Tibial artery (tissue), 4 donors: Measurements from ENCODE around the gene NUP153.
A peak's percentile ranks its signal among the peaks of the same experiment; 100 is the strongest.

Experiments used
- DNase-seq, 2 donors: peaks; one replicate each; pipeline ENCODE4 v3.0.0-alpha.2; 2019
- H3K27ac ChIP-seq, 2 donors: fragments of 200-600 bp; sonication (generic) in 1 of 2; 1 replicate in 1 of 2; 2 replicates in 1 of 2; pipeline ENCODE4 v1.5.1; 2018 to 2019; ENCODE audit warnings: mild to moderate bottlenecking in 1 of 2
- H3K27me3 ChIP-seq, 2 donors: fragments of 200-600 bp; sonication (generic) in 1 of 2; one replicate each; pipeline versions ENCODE4 v1.5.1 to v1.6.0; 2016 to 2019
- H3K36me3 ChIP-seq, 3 donors: fragments of 200-600 bp; sonication (generic) in 2 of 3; one replicate each; pipeline ENCODE4 v1.5.1; 2016 to 2019; ENCODE audit warnings: mild to moderate bottlenecking in 2 of 3
- H3K4me1 ChIP-seq, 4 donors: fragments of 200-600 bp; sonication (generic) in 2 of 4; 1 replicate in 3 of 4; 2 replicates in 1 of 4; pipeline ENCODE4 v1.5.1; 2016 to 2019
- H3K4me3 ChIP-seq, 2 donors: fragments of 200-600 bp; sonication (generic) in 1 of 2; 1 replicate in 1 of 2; 2 replicates in 1 of 2; pipeline ENCODE4 v1.5.1; 2018 to 2019; ENCODE audit warnings: mild to moderate bottlenecking in 2 of 2
- H3K9me3 ChIP-seq, 3 donors: fragments of 200-600 bp; sonication (generic) in 1 of 3; one replicate each; pipeline ENCODE4 v1.5.1; 2016 to 2019
- intact Hi-C: fragments of 100-400 bp; cut with DNase I; formaldehyde crosslinking; loops from one replicate; pipeline ENCODE4 v1.15.0; 2023; ENCODE audit warnings: low total_unique reads
- TF ChIP-seq, protein P1 (sequence below), 2 experiments: fragments of 200-600 bp in 1 of 2; fragments of 450-650 bp in 1 of 2; IDR thresholded peaks; one replicate each; pipeline ENCODE4 v1.5.1; 2017 to 2019; ENCODE audit warnings: antibody characterized with exemption in 2 of 2, mild to moderate bottlenecking in 1 of 2, moderate library complexity in 1 of 2

Gene NUP153

DNA sequence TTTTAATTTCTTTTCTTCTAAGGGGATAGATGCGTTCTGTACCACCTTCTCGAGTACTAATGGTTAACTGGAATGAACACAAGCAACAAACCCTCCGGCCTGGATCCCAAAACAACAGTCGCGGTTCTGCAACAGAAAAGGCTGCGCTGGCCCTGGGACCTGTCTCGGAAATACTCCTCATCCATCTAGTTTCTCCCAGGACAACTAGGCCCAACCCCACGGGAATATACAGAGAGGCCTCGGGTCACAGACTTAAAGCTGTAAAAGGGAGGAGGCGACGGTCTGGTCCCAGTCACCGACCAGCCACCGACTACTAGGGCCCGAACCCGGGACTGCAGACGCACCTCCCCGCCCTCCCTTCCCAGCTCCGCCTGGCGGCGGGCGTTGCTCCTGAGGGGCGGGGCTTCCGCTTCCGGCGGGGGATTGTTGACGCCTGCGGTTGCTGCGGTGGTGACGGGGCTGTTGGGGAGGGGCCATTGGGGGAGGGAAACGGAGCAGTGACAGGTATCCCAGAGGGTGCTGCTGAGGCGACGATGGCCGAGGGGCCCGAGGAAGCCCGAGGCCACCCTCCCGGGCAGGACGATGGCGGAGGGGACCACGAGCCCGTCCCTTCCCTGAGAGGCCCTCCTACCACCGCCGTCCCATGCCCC is 106.7 kb downstream of the NUP153 start, which contains the start of gene FAM8A1:
Gene FAM8A1 (plus strand): TSS at position 426 of the 650 bp plus-strand sequence. CDS start 108 bp downstream, at position 534.
- Histone ChIP-seq H3K27me3 (no peaks in the 10 kb centered on the region), H3K4me1 (peaks cover 0 to 16% (median 6%) of the 10 kb centered on the region in 4 donors), H3K27ac (peak within 1 kb of the TSS; percentile 90 to 99), H3K36me3 (peaks cover 2 to 22% (median 5%) of the 10 kb centered on the region in 3 donors), H3K9me3 (no peaks in the 10 kb centered on the region), H3K4me3 (peak within 1 kb of the TSS; percentile 89 to 93)
- intact Hi-C loops: loop anchor here (5.0 kb wide), 2 partner anchors 107 to 197 kb away; partner anchors contain the start of gene NUP153
- peak; percentile 94 to 98 for DNase-seq
- TF ChIP-seq, protein P1, sequence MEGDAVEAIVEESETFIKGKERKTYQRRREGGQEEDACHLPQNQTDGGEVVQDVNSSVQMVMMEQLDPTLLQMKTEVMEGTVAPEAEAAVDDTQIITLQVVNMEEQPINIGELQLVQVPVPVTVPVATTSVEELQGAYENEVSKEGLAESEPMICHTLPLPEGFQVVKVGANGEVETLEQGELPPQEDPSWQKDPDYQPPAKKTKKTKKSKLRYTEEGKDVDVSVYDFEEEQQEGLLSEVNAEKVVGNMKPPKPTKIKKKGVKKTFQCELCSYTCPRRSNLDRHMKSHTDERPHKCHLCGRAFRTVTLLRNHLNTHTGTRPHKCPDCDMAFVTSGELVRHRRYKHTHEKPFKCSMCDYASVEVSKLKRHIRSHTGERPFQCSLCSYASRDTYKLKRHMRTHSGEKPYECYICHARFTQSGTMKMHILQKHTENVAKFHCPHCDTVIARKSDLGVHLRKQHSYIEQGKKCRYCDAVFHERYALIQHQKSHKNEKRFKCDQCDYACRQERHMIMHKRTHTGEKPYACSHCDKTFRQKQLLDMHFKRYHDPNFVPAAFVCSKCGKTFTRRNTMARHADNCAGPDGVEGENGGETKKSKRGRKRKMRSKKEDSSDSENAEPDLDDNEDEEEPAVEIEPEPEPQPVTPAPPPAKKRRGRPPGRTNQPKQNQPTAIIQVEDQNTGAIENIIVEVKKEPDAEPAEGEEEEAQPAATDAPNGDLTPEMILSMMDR (IDR thresholded peaks at IDR 0.05): peak; percentile 73 to 81

DNA sequence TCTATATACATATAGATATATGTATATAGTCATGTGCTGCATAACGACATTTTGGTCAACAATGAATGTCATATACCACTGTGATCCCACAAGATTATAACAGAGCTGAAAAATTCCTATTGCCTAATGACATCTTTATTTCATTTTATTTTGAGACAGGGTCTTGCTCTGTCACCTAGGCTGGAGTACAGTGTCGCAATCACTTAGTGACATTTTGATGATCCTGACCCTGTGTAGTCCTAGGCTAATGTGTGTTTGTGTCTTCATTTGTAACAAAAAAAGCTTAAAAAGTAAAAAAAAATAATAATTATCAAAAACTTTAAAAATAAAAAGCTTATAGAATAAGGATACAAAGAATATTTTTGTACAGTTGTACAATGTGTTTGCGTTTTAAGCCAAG is 110.6 kb downstream of the NUP153 start:
- DNase-seq: no peak
- no peaks in the 10 kb centered on the region for H3K27me3 ChIP-seq
- H3K27ac ChIP-seq: no peak overlapping the region
- no peaks in the 10 kb centered on the region for H3K9me3 ChIP-seq
- no peaks in the 10 kb centered on the region for H3K36me3 ChIP-seq
- H3K4me3 ChIP-seq: no peak overlapping the region
- intact Hi-C loops: no loop called here
- TF ChIP-seq, protein P1 (IDR thresholded peaks at IDR 0.05): no peak
- H3K4me1 ChIP-seq: no peaks in the 10 kb centered on the region

- no peaks in the 10 kb centered on the region for H3K36me3 ChIP-seq
- H3K4me3 ChIP-seq: no peak overlapping the region
- intact Hi-C loops: no loop called here
- no peak overlapping the region for H3K27ac ChIP-seq
- TF ChIP-seq, protein P1 (IDR thresholded peaks at IDR 0.05): no peak
- no peak for DNase-seq
- H3K9me3 ChIP-seq: no peaks in the 10 kb centered on the region
- H3K4me1 ChIP-seq: no peaks in the 10 kb centered on the region
- H3K27me3 ChIP-seq: no peaks in the 10 kb centered on the region
Observed at GRCh38 chr6:17593246-17593645, 113.5 kb downstream of the NUP153 start.

GRCh38 chr6:17591287-17591686 is 115.4 kb downstream of the NUP153 start:
- Histone ChIP-seq H3K27me3 (no peaks in the 10 kb centered on the region), H3K4me1 (no peaks in the 10 kb centered on the region), H3K4me3 (no peak overlapping the region), H3K9me3 (no peaks in the 10 kb centered on the region), H3K27ac (no peak overlapping the region), H3K36me3 (no peaks in the 10 kb centered on the region)
- intact Hi-C loops: no loop called here
- TF ChIP-seq, protein P1 (IDR thresholded peaks at IDR 0.05): no peak
- no peak for DNase-seq

- Histone ChIP-seq H3K27me3 (no peaks in the 10 kb centered on the region), H3K27ac (no peak overlapping the region), H3K9me3 (no peaks in the 10 kb centered on the region), H3K4me3 (no peak overlapping the region), H3K36me3 (no peaks in the 10 kb centered on the region), H3K4me1 (no peaks in the 10 kb centered on the region)
- no peak for DNase-seq
- TF ChIP-seq, protein P1 (IDR thresholded peaks at IDR 0.05): no peak
- intact Hi-C loops: loop anchor here (5.0 kb wide), 1 partner anchor 223 kb away; no protein-coding TSS in a partner anchor
Observed at GRCh38 chr6:17589406-17590096, 117.2 kb downstream of the NUP153 start.
